ENCODE results near the gene NEB.

Gene NEB

DNA sequence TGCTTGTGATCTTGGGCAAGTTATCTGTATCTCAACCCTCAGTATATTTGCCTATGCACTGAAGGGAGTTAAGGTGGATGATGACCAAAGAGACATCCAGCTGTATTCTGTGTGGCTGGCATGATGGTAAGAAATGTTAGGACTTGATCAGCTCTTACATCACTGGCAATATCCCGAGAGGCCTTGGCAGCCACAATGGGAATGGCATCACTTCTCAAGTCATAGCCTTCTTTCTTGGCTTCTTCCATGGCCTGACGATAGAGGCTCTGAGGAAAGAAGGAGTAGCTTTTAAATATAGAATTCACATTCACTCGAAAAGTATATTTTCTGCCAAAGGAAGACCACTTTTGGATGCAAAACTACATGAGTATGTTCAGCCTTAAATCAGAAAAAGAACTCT lies 113.5 kb downstream of the NEB start:
- Histone ChIP-seq H4K5ac (ENCODE audit: low read length) (no peak overlapping the region), H3K27ac (ENCODE audit: low read depth, low read length) (no peak overlapping the region), H3K79me2 (ENCODE audit: control insufficient read depth, insufficient read depth, low read length) (no peaks in the 10 kb centered on the region), H3K79me1 (ENCODE audit: low read length) (no peaks in the 10 kb centered on the region), H3K4me2 (ENCODE audit: low read length) (no peak overlapping the region), H3K36me3 (ENCODE audit: control insufficient read depth, insufficient read depth, low read length) (no peaks in the 10 kb centered on the region), H3K4me3 (ENCODE audit: low read length) (no peak overlapping the region), H3K9ac (ENCODE audit: low read length) (no peak overlapping the region), H3K27me3 (ENCODE audit: insufficient read depth, low read length, poor library complexity) (no peaks in the 10 kb centered on the region), H3K4ac (ENCODE audit: low read depth, low read length) (no peak overlapping the region), H2BK120ac (ENCODE audit: low read depth, low read length) (no peak overlapping the region), H3K4me1 (ENCODE audit: control insufficient read depth, low read depth, low read length) (no peaks in the 10 kb centered on the region), H2AK5ac (ENCODE audit: low read length) (no peak overlapping the region), H3K23ac (ENCODE audit: low read length) (no peak overlapping the region), H4K8ac (ENCODE audit: low read depth, low read length) (no peak overlapping the region), H2BK15ac (replicated peaks; ENCODE audit: low read depth) (no peak overlapping the region), H3K18ac (ENCODE audit: low read length) (no peak overlapping the region), H2BK5ac (ENCODE audit: low read length) (no peak overlapping the region), H3K56ac (ENCODE audit: low read length) (no peak overlapping the region)
- WGBS (ENCODE audit: extremely low coverage, insufficient coverage, low lambda C conversion rate): no CpG with 5 or more reads among the region's 3 CpGs
- DNase-seq: no peak

DNA sequence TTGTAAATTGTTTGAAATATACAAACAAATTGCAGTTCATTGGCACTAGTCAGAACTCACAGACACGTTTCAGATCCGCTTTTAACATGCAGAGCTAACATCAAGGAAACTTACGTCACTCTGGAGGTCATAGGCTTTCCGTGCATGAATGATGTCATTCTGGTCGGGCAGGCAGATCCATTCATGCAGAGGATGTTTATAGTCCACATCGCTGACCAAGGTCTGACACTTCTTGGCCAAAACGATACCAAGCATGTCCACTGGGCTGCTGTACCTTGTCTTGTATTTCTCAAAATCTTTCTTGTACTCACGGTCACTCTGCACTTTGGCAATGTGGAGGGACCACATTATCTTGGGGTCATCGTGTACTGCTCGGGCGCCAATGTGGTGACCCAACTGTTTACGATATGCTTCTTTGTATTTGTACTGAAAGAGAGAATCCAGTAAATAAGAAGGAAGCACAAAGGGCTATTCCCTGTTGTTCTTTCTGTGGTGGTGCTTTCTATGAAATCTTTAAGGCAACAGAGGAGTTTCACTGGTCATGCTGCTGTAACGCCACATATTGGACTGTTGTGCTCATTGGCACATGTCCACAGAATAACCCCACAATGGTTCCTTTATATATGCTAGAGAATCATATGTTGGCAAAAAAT lies 114.8 kb downstream of the NEB start:
- no peak overlapping the region for H3K27ac ChIP-seq (ENCODE audit: low read depth, low read length)
- no peak overlapping the region for H3K4me3 ChIP-seq (ENCODE audit: low read length)
- H3K79me1 ChIP-seq (ENCODE audit: low read length): no peaks in the 10 kb centered on the region
- H3K18ac ChIP-seq (ENCODE audit: low read length): no peak overlapping the region
- H2BK5ac ChIP-seq (ENCODE audit: low read length): no peak overlapping the region
- H3K79me2 ChIP-seq (ENCODE audit: control insufficient read depth, insufficient read depth, low read length): no peaks in the 10 kb centered on the region
- H3K56ac ChIP-seq (ENCODE audit: low read length): no peak overlapping the region
- H3K36me3 ChIP-seq (ENCODE audit: control insufficient read depth, insufficient read depth, low read length): no peaks in the 10 kb centered on the region
- no peak overlapping the region for H3K4me2 ChIP-seq (ENCODE audit: low read length)
- no peaks in the 10 kb centered on the region for H3K27me3 ChIP-seq (ENCODE audit: insufficient read depth, low read length, poor library complexity)
- no peak overlapping the region for H2BK120ac ChIP-seq (ENCODE audit: low read depth, low read length)
- H4K5ac ChIP-seq (ENCODE audit: low read length): no peak overlapping the region
- no peak overlapping the region for H4K8ac ChIP-seq (ENCODE audit: low read depth, low read length)
- no peaks in the 10 kb centered on the region for H3K4me1 ChIP-seq (ENCODE audit: control insufficient read depth, low read depth, low read length)
- H3K23ac ChIP-seq (ENCODE audit: low read length): no peak overlapping the region
- no CpG with 5 or more reads among the region's 13 CpGs for WGBS (ENCODE audit: extremely low coverage, insufficient coverage, low lambda C conversion rate)
- DNase-seq: no peak
- H2BK15ac ChIP-seq (replicated peaks; ENCODE audit: low read depth): no peak overlapping the region
- H3K9ac ChIP-seq (ENCODE audit: low read length): no peak overlapping the region
- no peak overlapping the region for H3K4ac ChIP-seq (ENCODE audit: low read depth, low read length)
- H2AK5ac ChIP-seq (ENCODE audit: low read length): no peak overlapping the region

DNA sequence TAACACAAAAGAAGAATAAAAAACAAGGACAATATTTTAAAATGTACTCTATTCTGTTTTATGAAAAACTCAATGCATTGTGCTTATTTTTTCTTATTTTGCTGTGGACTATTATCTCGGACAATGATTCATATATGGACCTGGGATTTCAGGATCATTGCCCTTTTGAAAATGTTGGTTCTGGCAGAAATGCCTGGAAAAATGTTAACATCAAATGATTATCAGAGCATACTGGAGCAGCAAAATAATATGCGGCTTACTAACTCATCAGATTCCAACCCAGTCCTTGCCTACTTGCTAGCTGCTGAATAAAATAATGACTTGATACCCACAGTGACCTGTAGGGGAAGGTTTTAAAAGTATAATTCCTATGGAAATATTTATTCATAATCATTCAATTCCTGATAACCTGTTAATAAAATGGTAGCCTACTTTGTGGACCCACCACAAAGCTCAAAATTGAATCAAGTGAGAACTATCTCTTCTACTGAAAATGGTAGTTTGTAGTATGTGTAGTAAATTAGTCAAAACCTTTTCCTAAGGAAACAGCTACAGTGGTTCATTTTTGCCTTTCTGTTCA lies 117.4 kb downstream of the NEB start:
- Histone ChIP-seq H3K23ac (ENCODE audit: low read length) (no peak overlapping the region), H2BK5ac (ENCODE audit: low read length) (no peak overlapping the region), H3K4ac (ENCODE audit: low read depth, low read length) (no peak overlapping the region), H3K4me1 (ENCODE audit: control insufficient read depth, low read depth, low read length) (no peaks in the 10 kb centered on the region), H3K9ac (ENCODE audit: low read length) (no peak overlapping the region), H3K4me3 (ENCODE audit: low read length) (no peak overlapping the region), H3K56ac (ENCODE audit: low read length) (no peak overlapping the region), H2AK5ac (ENCODE audit: low read length) (no peak overlapping the region), H2BK15ac (replicated peaks; ENCODE audit: low read depth) (no peak overlapping the region), H2BK120ac (ENCODE audit: low read depth, low read length) (no peak overlapping the region), H3K36me3 (ENCODE audit: control insufficient read depth, insufficient read depth, low read length) (no peaks in the 10 kb centered on the region), H3K18ac (ENCODE audit: low read length) (no peak overlapping the region), H3K27ac (ENCODE audit: low read depth, low read length) (no peak overlapping the region), H3K27me3 (ENCODE audit: insufficient read depth, low read length, poor library complexity) (no peaks in the 10 kb centered on the region), H3K79me1 (ENCODE audit: low read length) (no peaks in the 10 kb centered on the region), H4K5ac (ENCODE audit: low read length) (no peak overlapping the region), H3K79me2 (ENCODE audit: control insufficient read depth, insufficient read depth, low read length) (no peaks in the 10 kb centered on the region), H4K8ac (ENCODE audit: low read depth, low read length) (no peak overlapping the region), H3K4me2 (ENCODE audit: low read length) (no peak overlapping the region)
- no CpG with 5 or more reads among the region's 2 CpGs for WGBS (ENCODE audit: extremely low coverage, insufficient coverage, low lambda C conversion rate)
- no peak for DNase-seq

DNA sequence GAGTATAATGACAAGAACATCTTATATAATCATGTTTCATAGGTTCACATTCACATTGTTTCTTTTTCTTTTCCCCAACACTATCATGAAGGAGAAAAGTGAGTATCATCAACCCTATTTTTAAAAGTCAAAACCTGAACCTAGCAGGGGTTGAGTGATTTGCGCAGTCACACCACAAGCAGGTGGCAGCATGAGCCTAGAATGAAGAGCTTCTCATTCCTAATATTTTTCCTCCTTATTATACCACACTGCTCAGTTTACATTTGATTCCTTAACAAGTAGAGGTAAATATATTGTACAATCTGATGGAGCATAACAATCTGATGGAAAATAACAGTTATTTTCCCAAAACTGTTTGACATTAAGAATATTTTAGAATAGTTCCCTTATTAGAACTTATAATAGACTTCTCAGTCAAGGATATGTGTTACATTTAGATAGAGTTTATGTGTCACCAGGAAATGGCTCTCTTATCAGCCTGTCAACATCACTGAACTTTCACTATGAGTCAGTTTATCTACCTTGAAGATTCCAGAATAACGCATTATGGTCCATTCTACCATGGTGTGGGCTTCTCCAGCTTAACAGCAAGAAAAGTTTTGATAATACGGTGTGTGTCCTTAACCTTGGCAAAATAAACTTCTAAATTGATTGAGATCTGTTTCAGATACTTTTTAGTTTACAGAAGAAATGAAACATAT lies 119.5 kb downstream of the NEB start:
- no CpG with 5 or more reads among the region's 3 CpGs for WGBS (ENCODE audit: extremely low coverage, insufficient coverage, low lambda C conversion rate)
- no peak overlapping the region for H4K5ac ChIP-seq (ENCODE audit: low read length)
- no peaks in the 10 kb centered on the region for H3K4me1 ChIP-seq (ENCODE audit: control insufficient read depth, low read depth, low read length)
- no peak overlapping the region for H3K18ac ChIP-seq (ENCODE audit: low read length)
- no peak overlapping the region for H3K23ac ChIP-seq (ENCODE audit: low read length)
- no peak overlapping the region for H3K4me3 ChIP-seq (ENCODE audit: low read length)
- H3K79me1 ChIP-seq (ENCODE audit: low read length): no peaks in the 10 kb centered on the region
- no peaks in the 10 kb centered on the region for H3K79me2 ChIP-seq (ENCODE audit: control insufficient read depth, insufficient read depth, low read length)
- H3K36me3 ChIP-seq (ENCODE audit: control insufficient read depth, insufficient read depth, low read length): no peaks in the 10 kb centered on the region
- no peak for DNase-seq
- no peak overlapping the region for H3K4me2 ChIP-seq (ENCODE audit: low read length)
- no peak overlapping the region for H2BK5ac ChIP-seq (ENCODE audit: low read length)
- no peak overlapping the region for H3K27ac ChIP-seq (ENCODE audit: low read depth, low read length)
- no peak overlapping the region for H3K4ac ChIP-seq (ENCODE audit: low read depth, low read length)
- no peak overlapping the region for H2BK15ac ChIP-seq (replicated peaks; ENCODE audit: low read depth)
- H2BK120ac ChIP-seq (ENCODE audit: low read depth, low read length): no peak overlapping the region
- H2AK5ac ChIP-seq (ENCODE audit: low read length): no peak overlapping the region
- no peak overlapping the region for H4K8ac ChIP-seq (ENCODE audit: low read depth, low read length)
- no peak overlapping the region for H3K9ac ChIP-seq (ENCODE audit: low read length)
- no peaks in the 10 kb centered on the region for H3K27me3 ChIP-seq (ENCODE audit: insufficient read depth, low read length, poor library complexity)
- no peak overlapping the region for H3K56ac ChIP-seq (ENCODE audit: low read length)

DNA sequence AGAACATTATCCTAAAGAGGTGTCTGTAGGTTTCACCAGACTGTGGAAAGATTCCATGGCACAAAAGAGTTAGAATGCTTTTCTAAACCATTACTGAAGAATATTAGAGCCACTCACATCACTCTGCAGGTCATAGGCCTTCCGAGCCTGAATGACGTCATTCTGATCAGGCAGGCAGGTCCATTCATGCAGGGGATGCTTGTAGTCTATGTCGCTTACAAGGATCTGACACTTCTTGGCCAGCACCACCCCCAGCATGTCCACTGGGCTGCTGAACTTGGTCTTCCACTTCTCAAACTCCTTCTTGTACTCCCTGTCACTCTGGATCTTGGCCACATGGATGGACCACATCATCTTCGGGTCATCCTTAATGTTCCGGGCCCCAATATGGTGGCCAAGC lies 120.1 kb downstream of the NEB start:
- no peak overlapping the region for H2AK5ac ChIP-seq (ENCODE audit: low read length)
- WGBS (ENCODE audit: extremely low coverage, insufficient coverage, low lambda C conversion rate): no CpG with 5 or more reads among the region's 5 CpGs
- no peak overlapping the region for H4K8ac ChIP-seq (ENCODE audit: low read depth, low read length)
- no peaks in the 10 kb centered on the region for H3K79me1 ChIP-seq (ENCODE audit: low read length)
- H3K27ac ChIP-seq (ENCODE audit: low read depth, low read length): no peak overlapping the region
- no peaks in the 10 kb centered on the region for H3K36me3 ChIP-seq (ENCODE audit: control insufficient read depth, insufficient read depth, low read length)
- H3K4me3 ChIP-seq (ENCODE audit: low read length): no peak overlapping the region
- H2BK5ac ChIP-seq (ENCODE audit: low read length): no peak overlapping the region
- no peak overlapping the region for H2BK120ac ChIP-seq (ENCODE audit: low read depth, low read length)
- H3K56ac ChIP-seq (ENCODE audit: low read length): no peak overlapping the region
- no peak overlapping the region for H3K4ac ChIP-seq (ENCODE audit: low read depth, low read length)
- H4K5ac ChIP-seq (ENCODE audit: low read length): no peak overlapping the region
- DNase-seq: no peak
- no peak overlapping the region for H3K23ac ChIP-seq (ENCODE audit: low read length)
- H3K79me2 ChIP-seq (ENCODE audit: control insufficient read depth, insufficient read depth, low read length): no peaks in the 10 kb centered on the region
- H3K9ac ChIP-seq (ENCODE audit: low read length): no peak overlapping the region
- no peaks in the 10 kb centered on the region for H3K4me1 ChIP-seq (ENCODE audit: control insufficient read depth, low read depth, low read length)
- no peak overlapping the region for H2BK15ac ChIP-seq (replicated peaks; ENCODE audit: low read depth)
- H3K18ac ChIP-seq (ENCODE audit: low read length): no peak overlapping the region
- no peaks in the 10 kb centered on the region for H3K27me3 ChIP-seq (ENCODE audit: insufficient read depth, low read length, poor library complexity)
- H3K4me2 ChIP-seq (ENCODE audit: low read length): no peak overlapping the region

Data from mesendoderm (in vitro differentiated cells).